ENCODE data around the gene HYPK.

- TF ChIP-seq CTCF (IDR thresholded peaks at IDR 0.05), result no peak
- TF ChIP-seq POLR2A (IDR thresholded peaks at IDR 0.05), result no peak
Observed at GRCh38 chr15:43795997-43796396, 4.4 kb upstream of the HYPK start.

Data from Peyer's patch (tissue), 4 donors.